HEK293 (cell line): ENCODE measurements around the gene DIP2C.

Experiments used
- CTCF ChIA-PET: fragments of 350-600 bp; formaldehyde crosslinking; extraction: SDS; loops from one replicate; lab custom pipeline; 2021; ENCODE audit warnings: antibody characterized with exemption; lab: Yijun Ruan, JAX
- POLR2A ChIA-PET: fragments of 300-600 bp; formaldehyde crosslinking; extraction: SDS; loops from one replicate; lab custom pipeline; 2020; ENCODE audit warnings: antibody characterized with exemption, inconsistent platforms; lab: Yijun Ruan, JAX
- H3K27ac ChIP-seq: fragments of 200-500 bp; sonication (Bioruptor generic); 2 replicates; pipeline ENCODE4 v1.5.1; 2014; ENCODE audit warnings: low read depth, low read length, control low read depth, inconsistent platforms; ENCODE audit errors: extremely low read depth
- H3K36me3 ChIP-seq, 2 experiments: fragments of 200-500 bp in 1 of 2; sonication (Bioruptor generic) in 1 of 2; 1 replicate in 1 of 2; 2 replicates in 1 of 2; pipeline ENCODE4 v1.5.1; 2014 to 2017; ENCODE audit warnings: inconsistent platforms in 2 of 2, low read length in 2 of 2; ENCODE audit not compliant: control insufficient read depth in 2 of 2, insufficient read depth in 1 of 2
- H3K4me1 ChIP-seq: fragments of 200-500 bp; sonication (Bioruptor generic); 2 replicates; pipeline ENCODE4 v1.5.1; 2014; ENCODE audit warnings: mild to moderate bottlenecking, low read length, inconsistent platforms; ENCODE audit not compliant: control insufficient read depth, insufficient read depth
- H3K4me3 ChIP-seq: 2 replicates; pipeline ENCODE4 v1.5.1; 2011; ENCODE audit warnings: low read depth, mild to moderate bottlenecking, control low read depth, low read length, moderate library complexity
- H3K9me3 ChIP-seq: fragments of 200-500 bp; sonication (Bioruptor generic); 2 replicates; pipeline ENCODE4 v1.5.1; 2014; ENCODE audit warnings: low read depth, low read length, inconsistent platforms; ENCODE audit not compliant: control insufficient read depth, insufficient read depth
- BCL11A ChIP-seq: fragments of 450-650 bp; formaldehyde crosslinking; IDR thresholded peaks from 2 replicates; pipeline ENCODE4 v1.5.1; 2016; ENCODE audit warnings: low read depth, missing biosample characterization, missing genetic modification characterization
- GFI1B ChIP-seq: fragments of 450-650 bp; formaldehyde crosslinking; IDR thresholded peaks from 2 replicates; pipeline ENCODE4 v1.5.1; 2016; ENCODE audit warnings: missing biosample characterization, missing genetic modification characterization
- GLIS1 ChIP-seq: fragments of 450-650 bp; formaldehyde crosslinking; IDR thresholded peaks from 2 replicates; pipeline ENCODE4 v1.5.1; 2016; ENCODE audit warnings: missing biosample characterization, missing genetic modification characterization
- KLF8 ChIP-seq: fragments of 450-650 bp; formaldehyde crosslinking; IDR thresholded peaks from 2 replicates; pipeline ENCODE4 v1.5.1; 2016; ENCODE audit warnings: missing biosample characterization, missing genetic modification characterization
- MYNN ChIP-seq: fragments of 450-650 bp; formaldehyde crosslinking; IDR thresholded peaks from 2 replicates; pipeline ENCODE4 v1.5.1; 2016; ENCODE audit warnings: missing biosample characterization, missing genetic modification characterization, borderline replicate concordance
- SCRT2 ChIP-seq: fragments of 450-650 bp; formaldehyde crosslinking; IDR thresholded peaks from 2 replicates; pipeline ENCODE4 v1.5.1; 2016; ENCODE audit warnings: missing biosample characterization, missing genetic modification characterization
- SETDB1 ChIP-seq: IDR thresholded peaks from one replicate; pipeline ENCODE4 v1.6.1; 2017; ENCODE audit warnings: mild to moderate bottlenecking, low read length, moderate library complexity, mixed read lengths; ENCODE audit not compliant: insufficient read length
- ZFP37 ChIP-seq: fragments of 450-650 bp; formaldehyde crosslinking; IDR thresholded peaks from 2 replicates; pipeline ENCODE4 v1.5.1; 2016; ENCODE audit warnings: missing biosample characterization, missing genetic modification characterization
- ZFP69B ChIP-seq: fragments of 450-650 bp; formaldehyde crosslinking; IDR thresholded peaks from 2 replicates; pipeline ENCODE4 v1.5.1; 2016; ENCODE audit warnings: missing biosample characterization, missing genetic modification characterization
- ZNF138 ChIP-seq: fragments of 450-650 bp; formaldehyde crosslinking; IDR thresholded peaks from 2 replicates; pipeline ENCODE4 v1.5.1; 2016; ENCODE audit warnings: missing biosample characterization, missing genetic modification characterization, borderline replicate concordance
- ZNF514 ChIP-seq: fragments of 450-650 bp; formaldehyde crosslinking; IDR thresholded peaks from 2 replicates; pipeline ENCODE4 v1.5.1; 2016; ENCODE audit warnings: missing biosample characterization, missing genetic modification characterization
- ZNF624 ChIP-seq: fragments of 450-650 bp; formaldehyde crosslinking; IDR thresholded peaks from 2 replicates; pipeline ENCODE4 v1.5.1; 2017; ENCODE audit warnings: missing biosample characterization, missing genetic modification characterization
- ZNF837 ChIP-seq: fragments of 450-650 bp; formaldehyde crosslinking; IDR thresholded peaks from 2 replicates; pipeline ENCODE4 v1.5.1; 2016; ENCODE audit warnings: missing biosample characterization, missing genetic modification characterization
- ZNF843 ChIP-seq: fragments of 450-650 bp; formaldehyde crosslinking; IDR thresholded peaks from 2 replicates; pipeline ENCODE4 v1.5.1; 2016; ENCODE audit warnings: missing biosample characterization, missing genetic modification characterization
- TF ChIP-seq, protein P1 (sequence below): fragments of 450-650 bp; formaldehyde crosslinking; IDR thresholded peaks from 2 replicates; pipeline ENCODE4 v1.5.1; 2016; ENCODE audit warnings: missing biosample characterization, missing genetic modification characterization, borderline replicate concordance
- TF ChIP-seq, protein P2 (sequence below): fragments of 450-650 bp; formaldehyde crosslinking; IDR thresholded peaks from 2 replicates; pipeline ENCODE4 v1.5.1; 2016; ENCODE audit warnings: missing biosample characterization, missing genetic modification characterization
- TF ChIP-seq, protein P3 (sequence below): fragments of 450-650 bp; formaldehyde crosslinking; IDR thresholded peaks from 2 replicates; pipeline ENCODE4 v1.5.1; 2016; ENCODE audit warnings: missing biosample characterization, missing genetic modification characterization
- TF ChIP-seq, protein P4 (sequence below): sonication (generic); formaldehyde crosslinking; IDR thresholded peaks from 2 replicates; pipeline ENCODE4 v1.8.1; 2022; ENCODE audit warnings: mild to moderate bottlenecking, moderate library complexity, missing genetic modification reagents
- TF ChIP-seq, protein P5 (sequence below): fragments of 450-650 bp; formaldehyde crosslinking; IDR thresholded peaks from 2 replicates; pipeline ENCODE4 v1.5.1; 2016; ENCODE audit warnings: missing biosample characterization, missing genetic modification characterization, low read depth
- TF ChIP-seq, protein P6 (sequence below): fragments of 450-650 bp; formaldehyde crosslinking; IDR thresholded peaks from 2 replicates; pipeline ENCODE4 v1.5.1; 2016; ENCODE audit warnings: missing biosample characterization, missing genetic modification characterization
- TF ChIP-seq, protein P7 (sequence below): fragments of 450-650 bp; formaldehyde crosslinking; IDR thresholded peaks from 2 replicates; pipeline ENCODE4 v1.5.1; 2016; ENCODE audit warnings: missing biosample characterization, missing genetic modification characterization

Gene DIP2C

DNA sequence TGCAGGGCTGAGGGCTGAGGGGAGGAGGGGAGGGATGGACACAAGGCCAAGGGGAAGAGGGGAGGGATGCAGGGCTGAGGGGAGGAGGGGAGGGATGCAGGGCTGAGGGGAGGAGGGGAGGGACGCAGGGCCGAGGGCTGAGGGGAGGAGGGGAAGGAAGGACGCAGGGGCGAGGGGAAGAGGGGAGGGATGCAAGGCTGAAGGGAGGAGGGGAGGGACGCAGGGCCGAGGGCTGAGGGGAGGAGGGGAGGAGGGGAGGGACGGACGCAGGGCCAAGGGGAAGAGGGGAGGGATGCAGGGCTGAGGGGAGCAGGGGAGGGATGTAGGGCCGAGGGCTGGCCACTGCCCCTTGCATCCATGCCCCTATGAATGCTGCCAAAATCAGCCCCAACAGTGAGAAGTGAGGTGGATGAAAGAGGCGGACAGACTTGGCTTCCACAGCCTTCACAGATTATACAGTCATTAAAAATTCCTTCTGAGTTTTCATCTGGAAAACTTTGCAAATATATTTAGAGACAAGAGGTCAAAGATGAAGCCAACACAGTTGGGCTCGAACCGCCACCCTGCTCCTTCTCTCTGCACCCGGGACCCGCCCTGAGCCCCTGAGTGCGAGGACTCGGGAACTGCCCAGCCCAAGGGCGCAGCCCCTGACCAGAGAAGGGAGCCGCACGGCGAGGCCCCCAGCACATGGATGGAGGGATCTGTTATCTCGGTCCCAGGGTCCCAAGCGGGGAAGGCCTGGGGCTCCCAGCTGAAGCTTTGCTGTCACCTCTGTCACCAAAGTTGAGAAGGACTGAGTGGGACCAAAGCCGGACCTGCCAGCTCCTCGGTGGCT lies 65.8 kb downstream of the DIP2C start (continued):
- TF ChIP-seq, protein P1, sequence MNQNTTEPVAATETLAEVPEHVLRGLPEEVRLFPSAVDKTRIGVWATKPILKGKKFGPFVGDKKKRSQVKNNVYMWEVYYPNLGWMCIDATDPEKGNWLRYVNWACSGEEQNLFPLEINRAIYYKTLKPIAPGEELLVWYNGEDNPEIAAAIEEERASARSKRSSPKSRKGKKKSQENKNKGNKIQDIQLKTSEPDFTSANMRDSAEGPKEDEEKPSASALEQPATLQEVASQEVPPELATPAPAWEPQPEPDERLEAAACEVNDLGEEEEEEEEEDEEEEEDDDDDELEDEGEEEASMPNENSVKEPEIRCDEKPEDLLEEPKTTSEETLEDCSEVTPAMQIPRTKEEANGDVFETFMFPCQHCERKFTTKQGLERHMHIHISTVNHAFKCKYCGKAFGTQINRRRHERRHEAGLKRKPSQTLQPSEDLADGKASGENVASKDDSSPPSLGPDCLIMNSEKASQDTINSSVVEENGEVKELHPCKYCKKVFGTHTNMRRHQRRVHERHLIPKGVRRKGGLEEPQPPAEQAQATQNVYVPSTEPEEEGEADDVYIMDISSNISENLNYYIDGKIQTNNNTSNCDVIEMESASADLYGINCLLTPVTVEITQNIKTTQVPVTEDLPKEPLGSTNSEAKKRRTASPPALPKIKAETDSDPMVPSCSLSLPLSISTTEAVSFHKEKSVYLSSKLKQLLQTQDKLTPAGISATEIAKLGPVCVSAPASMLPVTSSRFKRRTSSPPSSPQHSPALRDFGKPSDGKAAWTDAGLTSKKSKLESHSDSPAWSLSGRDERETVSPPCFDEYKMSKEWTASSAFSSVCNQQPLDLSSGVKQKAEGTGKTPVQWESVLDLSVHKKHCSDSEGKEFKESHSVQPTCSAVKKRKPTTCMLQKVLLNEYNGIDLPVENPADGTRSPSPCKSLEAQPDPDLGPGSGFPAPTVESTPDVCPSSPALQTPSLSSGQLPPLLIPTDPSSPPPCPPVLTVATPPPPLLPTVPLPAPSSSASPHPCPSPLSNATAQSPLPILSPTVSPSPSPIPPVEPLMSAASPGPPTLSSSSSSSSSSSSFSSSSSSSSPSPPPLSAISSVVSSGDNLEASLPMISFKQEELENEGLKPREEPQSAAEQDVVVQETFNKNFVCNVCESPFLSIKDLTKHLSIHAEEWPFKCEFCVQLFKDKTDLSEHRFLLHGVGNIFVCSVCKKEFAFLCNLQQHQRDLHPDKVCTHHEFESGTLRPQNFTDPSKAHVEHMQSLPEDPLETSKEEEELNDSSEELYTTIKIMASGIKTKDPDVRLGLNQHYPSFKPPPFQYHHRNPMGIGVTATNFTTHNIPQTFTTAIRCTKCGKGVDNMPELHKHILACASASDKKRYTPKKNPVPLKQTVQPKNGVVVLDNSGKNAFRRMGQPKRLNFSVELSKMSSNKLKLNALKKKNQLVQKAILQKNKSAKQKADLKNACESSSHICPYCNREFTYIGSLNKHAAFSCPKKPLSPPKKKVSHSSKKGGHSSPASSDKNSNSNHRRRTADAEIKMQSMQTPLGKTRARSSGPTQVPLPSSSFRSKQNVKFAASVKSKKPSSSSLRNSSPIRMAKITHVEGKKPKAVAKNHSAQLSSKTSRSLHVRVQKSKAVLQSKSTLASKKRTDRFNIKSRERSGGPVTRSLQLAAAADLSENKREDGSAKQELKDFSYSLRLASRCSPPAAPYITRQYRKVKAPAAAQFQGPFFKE (tag by site-specific recombination), result no peak
- no peak for TF ChIP-seq MYNN (tag by site-specific recombination)
- no peak for TF ChIP-seq GLIS1 (tag by site-specific recombination)
- no peak for TF ChIP-seq KLF8 (tag by site-specific recombination)
- TF ChIP-seq ZNF624 (tag by site-specific recombination), result no peak
- TF ChIP-seq ZNF514 (tag by site-specific recombination), result no peak
- TF ChIP-seq ZNF837 (tag by site-specific recombination), result no peak
- no peak for TF ChIP-seq ZNF138 (tag by site-specific recombination)
- TF ChIP-seq ZFP37, result no peak

DNA sequence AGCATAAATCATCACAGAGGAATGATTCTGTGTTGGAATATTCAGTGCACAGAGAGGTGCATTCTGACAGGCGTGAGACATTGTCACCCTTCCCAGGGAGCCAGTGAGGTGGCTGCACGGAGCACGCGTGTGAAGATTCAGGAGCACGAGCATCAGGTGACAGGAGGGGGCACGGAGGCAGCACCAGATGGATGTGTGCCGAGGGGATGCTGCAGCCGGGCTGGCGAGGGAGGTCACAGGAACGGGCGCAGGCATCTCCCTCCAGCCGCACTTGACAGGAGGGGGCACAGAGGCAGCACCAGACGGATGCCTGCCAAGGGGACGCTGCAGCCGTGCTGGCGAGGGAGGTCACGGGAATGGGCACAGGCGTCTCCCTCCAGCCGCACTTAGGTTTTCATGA lies 66.5 kb downstream of the DIP2C start:
- Histone ChIP-seq H3K36me3 (no peaks in the 10 kb centered on the region), H3K9me3 (no peaks in the 10 kb centered on the region), H3K4me3 (no peak overlapping the region), H3K4me1 (peaks cover 17% of the 10 kb centered on the region), H3K27ac (no peak overlapping the region)
- ChIA-PET POLR2A (no interaction called here), CTCF (no interaction called here)
- TF ChIP-seq SETDB1, result no peak
- TF ChIP-seq, protein P2, sequence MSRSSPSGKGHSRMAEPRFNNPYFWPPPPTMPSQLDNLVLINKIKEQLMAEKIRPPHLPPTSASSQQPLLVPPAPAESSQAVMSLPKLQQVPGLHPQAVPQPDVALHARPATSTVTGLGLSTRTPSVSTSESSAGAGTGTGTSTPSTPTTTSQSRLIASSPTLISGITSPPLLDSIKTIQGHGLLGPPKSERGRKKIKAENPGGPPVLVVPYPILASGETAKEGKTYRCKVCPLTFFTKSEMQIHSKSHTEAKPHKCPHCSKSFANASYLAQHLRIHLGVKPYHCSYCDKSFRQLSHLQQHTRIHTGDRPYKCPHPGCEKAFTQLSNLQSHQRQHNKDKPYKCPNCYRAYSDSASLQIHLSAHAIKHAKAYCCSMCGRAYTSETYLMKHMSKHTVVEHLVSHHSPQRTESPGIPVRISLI, result no peak
- no peak for TF ChIP-seq BCL11A (tag by site-specific recombination)
- TF ChIP-seq, protein P3, sequence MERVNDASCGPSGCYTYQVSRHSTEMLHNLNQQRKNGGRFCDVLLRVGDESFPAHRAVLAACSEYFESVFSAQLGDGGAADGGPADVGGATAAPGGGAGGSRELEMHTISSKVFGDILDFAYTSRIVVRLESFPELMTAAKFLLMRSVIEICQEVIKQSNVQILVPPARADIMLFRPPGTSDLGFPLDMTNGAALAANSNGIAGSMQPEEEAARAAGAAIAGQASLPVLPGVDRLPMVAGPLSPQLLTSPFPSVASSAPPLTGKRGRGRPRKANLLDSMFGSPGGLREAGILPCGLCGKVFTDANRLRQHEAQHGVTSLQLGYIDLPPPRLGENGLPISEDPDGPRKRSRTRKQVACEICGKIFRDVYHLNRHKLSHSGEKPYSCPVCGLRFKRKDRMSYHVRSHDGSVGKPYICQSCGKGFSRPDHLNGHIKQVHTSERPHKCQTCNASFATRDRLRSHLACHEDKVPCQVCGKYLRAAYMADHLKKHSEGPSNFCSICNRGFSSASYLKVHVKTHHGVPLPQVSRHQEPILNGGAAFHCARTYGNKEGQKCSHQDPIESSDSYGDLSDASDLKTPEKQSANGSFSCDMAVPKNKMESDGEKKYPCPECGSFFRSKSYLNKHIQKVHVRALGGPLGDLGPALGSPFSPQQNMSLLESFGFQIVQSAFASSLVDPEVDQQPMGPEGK (tag by site-specific recombination), result no peak
- no peak for TF ChIP-seq ZFP69B (tag by site-specific recombination)
- TF ChIP-seq ZNF843 (tag by site-specific recombination), result no peak
- TF ChIP-seq, protein P4, sequence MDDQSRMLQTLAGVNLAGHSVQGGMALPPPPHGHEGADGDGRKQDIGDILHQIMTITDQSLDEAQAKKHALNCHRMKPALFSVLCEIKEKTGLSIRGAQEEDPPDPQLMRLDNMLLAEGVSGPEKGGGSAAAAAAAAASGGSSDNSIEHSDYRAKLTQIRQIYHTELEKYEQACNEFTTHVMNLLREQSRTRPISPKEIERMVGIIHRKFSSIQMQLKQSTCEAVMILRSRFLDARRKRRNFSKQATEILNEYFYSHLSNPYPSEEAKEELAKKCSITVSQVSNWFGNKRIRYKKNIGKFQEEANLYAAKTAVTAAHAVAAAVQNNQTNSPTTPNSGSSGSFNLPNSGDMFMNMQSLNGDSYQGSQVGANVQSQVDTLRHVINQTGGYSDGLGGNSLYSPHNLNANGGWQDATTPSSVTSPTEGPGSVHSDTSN, result no peak
- TF ChIP-seq, protein P5, sequence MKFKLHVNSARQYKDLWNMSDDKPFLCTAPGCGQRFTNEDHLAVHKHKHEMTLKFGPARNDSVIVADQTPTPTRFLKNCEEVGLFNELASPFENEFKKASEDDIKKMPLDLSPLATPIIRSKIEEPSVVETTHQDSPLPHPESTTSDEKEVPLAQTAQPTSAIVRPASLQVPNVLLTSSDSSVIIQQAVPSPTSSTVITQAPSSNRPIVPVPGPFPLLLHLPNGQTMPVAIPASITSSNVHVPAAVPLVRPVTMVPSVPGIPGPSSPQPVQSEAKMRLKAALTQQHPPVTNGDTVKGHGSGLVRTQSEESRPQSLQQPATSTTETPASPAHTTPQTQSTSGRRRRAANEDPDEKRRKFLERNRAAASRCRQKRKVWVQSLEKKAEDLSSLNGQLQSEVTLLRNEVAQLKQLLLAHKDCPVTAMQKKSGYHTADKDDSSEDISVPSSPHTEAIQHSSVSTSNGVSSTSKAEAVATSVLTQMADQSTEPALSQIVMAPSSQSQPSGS, result no peak
- TF ChIP-seq, protein P6, sequence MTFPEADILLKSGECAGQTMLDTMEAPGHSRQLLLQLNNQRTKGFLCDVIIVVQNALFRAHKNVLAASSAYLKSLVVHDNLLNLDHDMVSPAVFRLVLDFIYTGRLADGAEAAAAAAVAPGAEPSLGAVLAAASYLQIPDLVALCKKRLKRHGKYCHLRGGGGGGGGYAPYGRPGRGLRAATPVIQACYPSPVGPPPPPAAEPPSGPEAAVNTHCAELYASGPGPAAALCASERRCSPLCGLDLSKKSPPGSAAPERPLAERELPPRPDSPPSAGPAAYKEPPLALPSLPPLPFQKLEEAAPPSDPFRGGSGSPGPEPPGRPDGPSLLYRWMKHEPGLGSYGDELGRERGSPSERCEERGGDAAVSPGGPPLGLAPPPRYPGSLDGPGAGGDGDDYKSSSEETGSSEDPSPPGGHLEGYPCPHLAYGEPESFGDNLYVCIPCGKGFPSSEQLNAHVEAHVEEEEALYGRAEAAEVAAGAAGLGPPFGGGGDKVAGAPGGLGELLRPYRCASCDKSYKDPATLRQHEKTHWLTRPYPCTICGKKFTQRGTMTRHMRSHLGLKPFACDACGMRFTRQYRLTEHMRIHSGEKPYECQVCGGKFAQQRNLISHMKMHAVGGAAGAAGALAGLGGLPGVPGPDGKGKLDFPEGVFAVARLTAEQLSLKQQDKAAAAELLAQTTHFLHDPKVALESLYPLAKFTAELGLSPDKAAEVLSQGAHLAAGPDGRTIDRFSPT (tag by site-specific recombination), result no peak
- TF ChIP-seq, protein P7, sequence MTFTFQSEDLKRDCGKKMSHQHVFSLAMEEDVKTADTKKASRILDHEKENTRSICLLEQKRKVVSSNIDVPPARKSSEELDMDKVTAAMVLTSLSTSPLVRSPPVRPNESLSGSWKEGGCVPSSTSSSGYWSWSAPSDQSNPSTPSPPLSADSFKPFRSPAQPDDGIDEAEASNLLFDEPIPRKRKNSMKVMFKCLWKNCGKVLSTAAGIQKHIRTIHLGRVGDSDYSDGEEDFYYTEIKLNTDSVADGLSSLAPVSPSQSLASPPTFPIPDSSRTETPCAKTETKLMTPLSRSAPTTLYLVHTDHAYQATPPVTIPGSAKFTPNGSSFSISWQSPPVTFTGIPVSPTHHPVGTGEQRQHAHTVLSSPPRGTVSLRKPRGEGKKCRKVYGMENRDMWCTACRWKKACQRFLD (tag by site-specific recombination), result no peak
- TF ChIP-seq SCRT2 (tag by site-specific recombination), result no peak
- TF ChIP-seq ZNF514 (tag by site-specific recombination), result no peak
- no peak for TF ChIP-seq GFI1B (tag by site-specific recombination)
